Thoracic aorta (tissue), 2 donors: ENCODE measurements around the gene PFN2. TPM values are rescaled to one million over a fixed set of nuclear protein-coding genes. Genes with fewer than 3 reads are reported as not detected.

Source experiments
- ATAC-seq: fragments of 150-250 bp; one replicate; pipeline ENCODE4 v1.8.0; 2017; ENCODE audit warnings: low read depth; ENCODE audit not compliant: insufficient number of reproducible peaks, low FRiP score
- DNase-seq: peaks from one replicate; pipeline ENCODE4 v3.0.0-alpha.2; 2020; ENCODE audit warnings: low spot score
- H3K27ac ChIP-seq, 2 donors: fragments of 200-600 bp; sonication (generic); 1 replicate in 1 of 2; 2 replicates in 1 of 2; pipeline ENCODE4 v1.5.1; 2016; ENCODE audit warnings: mild to moderate bottlenecking in 2 of 2, moderate library complexity in 2 of 2
- H3K27me3 ChIP-seq: fragments of 200-600 bp; sonication (generic); replicated peaks from 2 replicates; pipeline ENCODE4 v1.6.0; 2016; ENCODE audit warnings: mild to moderate bottlenecking; ENCODE audit not compliant: insufficient read depth
- H3K36me3 ChIP-seq: fragments of 200-600 bp; sonication (generic); one replicate; pipeline ENCODE4 v1.5.1; 2016
- H3K4me1 ChIP-seq, 2 donors: fragments of 200-600 bp; sonication (generic); 1 replicate in 1 of 2; 2 replicates in 1 of 2; pipeline versions ENCODE4 v1.5.1 to v1.6.0; 2016; ENCODE audit warnings: low read depth in 2 of 2, mild to moderate bottlenecking in 1 of 2; ENCODE audit not compliant: control insufficient read depth in 1 of 2
- H3K4me3 ChIP-seq: fragments of 200-600 bp; sonication (generic); 2 replicates; pipeline ENCODE4 v1.5.1; 2016; ENCODE audit warnings: mild to moderate bottlenecking
- H3K9me3 ChIP-seq: fragments of 200-600 bp; sonication (generic); 2 replicates; pipeline ENCODE4 v1.5.1; 2016
- total RNA-seq, 2 donors: library from RNA; depleted of rRNA; stranded (reverse); fragments of >200 nt; gene quantifications; one replicate each; pipeline versions ENCODE4 v1.1.0 to v1.2.3, GENCODE V29; 2016
- TF ChIP-seq, protein P1 (sequence below): fragments of 200-600 bp; sonication (generic); IDR thresholded peaks from one replicate; pipeline ENCODE4 v1.5.1; 2019; ENCODE audit warnings: antibody characterized with exemption

Gene PFN2, protein sequence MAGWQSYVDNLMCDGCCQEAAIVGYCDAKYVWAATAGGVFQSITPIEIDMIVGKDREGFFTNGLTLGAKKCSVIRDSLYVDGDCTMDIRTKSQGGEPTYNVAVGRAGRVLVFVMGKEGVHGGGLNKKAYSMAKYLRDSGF
- 10 to 100 TPM; 78.9 to 82.0 TPM for total RNA-seq

DNA sequence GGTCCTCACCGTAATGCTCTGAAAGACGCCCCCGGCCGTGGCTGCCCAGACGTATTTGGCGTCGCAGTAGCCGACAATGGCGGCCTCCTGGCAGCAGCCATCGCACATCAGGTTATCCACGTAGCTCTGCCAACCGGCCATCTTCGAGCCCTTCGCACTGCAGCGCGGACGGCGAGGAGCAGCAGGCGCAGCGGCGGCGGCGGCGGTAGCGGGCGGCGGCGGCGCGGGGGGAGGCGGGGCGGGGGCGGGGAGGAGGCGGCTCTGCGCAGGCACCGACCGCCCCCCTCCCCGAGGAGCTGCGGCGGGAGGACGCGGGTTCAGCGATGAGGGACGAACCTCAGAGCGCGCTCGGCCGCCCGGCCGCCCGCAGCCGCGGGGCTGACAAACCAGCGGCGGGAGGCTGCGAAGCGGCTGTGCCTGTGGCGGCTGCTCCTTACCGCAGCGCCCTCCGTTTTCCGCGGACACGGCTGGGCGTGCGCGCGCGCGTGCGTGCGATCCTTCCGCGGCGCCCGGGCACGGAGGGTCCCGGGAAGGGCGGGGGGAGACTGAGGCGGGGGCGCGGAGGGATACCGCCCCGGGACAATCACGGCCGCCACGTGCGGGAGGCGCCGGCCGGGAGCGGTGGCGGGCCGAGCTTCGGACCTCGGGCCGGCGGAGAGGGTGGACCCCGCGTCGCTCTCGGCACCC is at the start of gene PFN2:
Gene PFN2 (minus strand): TSS at position 180 of the 687 bp plus-strand sequence. CDS start 39 bp downstream, at position 141.
- Histone ChIP-seq H3K4me3 (peak within 1 kb of the TSS; percentile 98), H3K9me3 (no peaks in the 10 kb centered on the region), H3K27ac (peak within 1 kb of the TSS; percentile 94 to 98), H3K36me3 (peaks cover 2% of the 10 kb centered on the region), H3K27me3 (no peaks in the 10 kb centered on the region), H3K4me1 (peaks cover 8 to 46% of the 10 kb centered on the region in 2 donors)
- TF ChIP-seq, protein P1, sequence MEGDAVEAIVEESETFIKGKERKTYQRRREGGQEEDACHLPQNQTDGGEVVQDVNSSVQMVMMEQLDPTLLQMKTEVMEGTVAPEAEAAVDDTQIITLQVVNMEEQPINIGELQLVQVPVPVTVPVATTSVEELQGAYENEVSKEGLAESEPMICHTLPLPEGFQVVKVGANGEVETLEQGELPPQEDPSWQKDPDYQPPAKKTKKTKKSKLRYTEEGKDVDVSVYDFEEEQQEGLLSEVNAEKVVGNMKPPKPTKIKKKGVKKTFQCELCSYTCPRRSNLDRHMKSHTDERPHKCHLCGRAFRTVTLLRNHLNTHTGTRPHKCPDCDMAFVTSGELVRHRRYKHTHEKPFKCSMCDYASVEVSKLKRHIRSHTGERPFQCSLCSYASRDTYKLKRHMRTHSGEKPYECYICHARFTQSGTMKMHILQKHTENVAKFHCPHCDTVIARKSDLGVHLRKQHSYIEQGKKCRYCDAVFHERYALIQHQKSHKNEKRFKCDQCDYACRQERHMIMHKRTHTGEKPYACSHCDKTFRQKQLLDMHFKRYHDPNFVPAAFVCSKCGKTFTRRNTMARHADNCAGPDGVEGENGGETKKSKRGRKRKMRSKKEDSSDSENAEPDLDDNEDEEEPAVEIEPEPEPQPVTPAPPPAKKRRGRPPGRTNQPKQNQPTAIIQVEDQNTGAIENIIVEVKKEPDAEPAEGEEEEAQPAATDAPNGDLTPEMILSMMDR = no peak
- DNase-seq (peak; percentile 14), ATAC-seq (peak; percentile 58)

DNA sequence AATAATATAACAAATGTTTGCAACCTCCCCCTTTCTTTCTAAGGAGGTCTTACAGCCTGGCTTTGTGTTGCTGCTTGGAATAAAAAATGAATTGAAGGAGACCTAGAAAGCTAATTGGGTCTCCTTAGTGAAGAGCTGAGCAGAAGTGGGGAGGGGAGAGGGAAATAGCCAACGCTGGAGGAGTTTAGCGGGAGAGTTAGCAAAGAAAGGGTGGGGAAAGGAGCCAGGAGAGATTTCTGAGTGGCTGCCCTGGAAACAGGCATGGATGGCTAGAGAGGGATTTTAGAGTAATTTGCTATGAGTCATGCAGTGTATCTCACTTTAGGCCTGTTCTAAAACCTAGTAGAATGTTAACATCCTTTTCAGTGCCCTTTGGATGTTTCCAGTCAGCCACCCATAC is 45.2 kb upstream of the PFN2 start:
- Histone ChIP-seq H3K9me3 (no peaks in the 10 kb centered on the region), H3K36me3 (no peaks in the 10 kb centered on the region), H3K4me3 (no peak overlapping the region), H3K4me1 (no peaks in the 10 kb centered on the region), H3K27me3 (no peaks in the 10 kb centered on the region), H3K27ac (no peak overlapping the region)
- no peak for DNase-seq
- TF ChIP-seq, protein P1 = no peak
- no peak for ATAC-seq

DNA sequence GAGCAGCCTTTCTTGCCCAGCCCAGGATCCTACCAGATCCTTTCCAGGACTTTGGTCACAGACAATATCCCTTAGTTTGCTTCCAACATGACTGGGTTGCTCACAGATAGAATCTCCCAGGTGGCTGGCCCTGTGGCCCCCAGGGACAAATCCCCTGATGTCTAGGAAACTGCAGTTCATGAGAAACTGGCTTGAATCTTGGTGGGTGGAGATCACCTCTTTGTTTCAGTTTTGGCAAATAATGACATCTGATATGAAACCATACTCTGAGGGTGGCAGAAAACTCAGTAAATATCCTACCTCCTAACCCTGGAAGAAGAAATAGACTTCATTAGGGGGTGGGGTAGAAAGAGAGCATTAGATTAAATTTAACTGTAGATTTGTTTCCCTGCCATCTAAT is 44.1 kb upstream of the PFN2 start:
- H3K36me3 ChIP-seq = no peaks in the 10 kb centered on the region
- H3K27ac ChIP-seq = no peak overlapping the region
- H3K4me3 ChIP-seq = no peak overlapping the region
- no peaks in the 10 kb centered on the region for H3K9me3 ChIP-seq
- DNase-seq = no peak
- H3K4me1 ChIP-seq = no peaks in the 10 kb centered on the region
- no peak for ATAC-seq
- H3K27me3 ChIP-seq = no peaks in the 10 kb centered on the region
- TF ChIP-seq, protein P1 = no peak

DNA sequence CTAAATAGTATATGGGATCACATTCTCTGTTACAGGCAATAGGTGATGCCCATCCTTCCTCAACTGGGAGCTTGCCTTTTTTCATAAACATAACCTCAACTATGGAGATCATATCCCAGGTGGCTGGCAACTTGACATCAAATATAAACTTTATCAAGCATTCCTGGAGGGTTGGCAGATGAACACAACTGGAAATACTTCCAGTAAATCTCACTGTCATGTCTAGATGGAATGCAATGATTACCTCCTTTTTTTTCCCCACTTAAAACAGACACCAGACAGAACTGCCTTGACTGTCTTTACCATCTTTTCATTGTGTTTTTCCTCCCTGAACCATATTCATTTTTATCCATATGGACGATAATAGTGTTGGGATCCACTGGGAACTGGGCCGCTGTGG is 43.1 kb upstream of the PFN2 start:
- H3K36me3 ChIP-seq = no peaks in the 10 kb centered on the region
- no peak overlapping the region for H3K27ac ChIP-seq
- ATAC-seq (no peak), DNase-seq (no peak)
- H3K27me3 ChIP-seq = no peaks in the 10 kb centered on the region
- H3K9me3 ChIP-seq = no peaks in the 10 kb centered on the region
- H3K4me1 ChIP-seq = no peaks in the 10 kb centered on the region
- H3K4me3 ChIP-seq = no peak overlapping the region
- TF ChIP-seq, protein P1 = no peak

DNA sequence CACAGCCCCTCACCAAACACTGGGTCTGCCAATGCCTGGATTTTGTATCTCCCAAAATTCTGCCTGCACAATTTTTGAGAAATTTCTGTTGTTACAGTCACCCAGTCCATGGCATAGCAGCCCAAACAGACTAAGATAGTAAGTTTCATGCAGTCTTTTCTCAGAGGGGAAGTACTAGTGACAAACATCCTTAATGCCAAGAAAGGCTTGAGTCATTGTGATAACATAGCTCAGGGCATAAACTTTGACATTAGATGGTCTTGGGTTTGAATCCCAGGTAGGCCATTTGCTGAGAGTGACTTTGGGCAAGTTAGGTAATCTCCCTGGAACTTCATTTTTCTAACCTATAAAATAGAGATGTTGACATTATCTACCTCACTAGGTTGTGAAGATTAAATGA is 36.1 kb upstream of the PFN2 start:
- H3K9me3 ChIP-seq = no peaks in the 10 kb centered on the region
- no peak overlapping the region for H3K4me3 ChIP-seq
- H3K4me1 ChIP-seq = no peaks in the 10 kb centered on the region
- TF ChIP-seq, protein P1 = no peak
- no peaks in the 10 kb centered on the region for H3K36me3 ChIP-seq
- H3K27ac ChIP-seq = no peak overlapping the region
- ATAC-seq (no peak), DNase-seq (no peak)
- H3K27me3 ChIP-seq = no peaks in the 10 kb centered on the region
